ENCODE results near the gene KAT8. TPM values are rescaled to one million over a fixed set of nuclear protein-coding genes. Genes with fewer than 3 reads are reported as not detected.
A peak's percentile ranks its signal among the peaks of the same experiment; 100 is the strongest.

KAT8 gene
- total and polyA plus RNA-seq, 12 donors, result 51.9 to 107 (median 66.0) TPM

GRCh38 chr16:31147574-31147973 lies 30.1 kb downstream of the KAT8 start:
- H3K36me3 ChIP-seq, result no peaks in the 10 kb centered on the region
- H3K4me3 ChIP-seq, result no peak overlapping the region
- peaks cover 0 to 22% (median 3%) of the 10 kb centered on the region in 9 donors for H3K4me1 ChIP-seq
- intact Hi-C loops (cut with DNase I), result loop anchor here in 4 of 10 donors (10.0 kb wide), 2 partner anchors 153 to 163 kb away; partner anchors contain the start of gene HSD3B7 (in 2 of the 4)
- TF ChIP-seq CTCF (IDR thresholded peaks at IDR 0.05), result no peak
- H3K9me3 ChIP-seq, result no peaks in the 10 kb centered on the region
- no peak for ATAC-seq
- peaks cover 0 to 25% (median 13%) of the 10 kb centered on the region in 7 donors for H3K27me3 ChIP-seq
- DNase-seq, result no peak
- 92 to 93% methylated on average over 3 of the region's 3 CpGs for WGBS, 2 donors
- H3K27ac ChIP-seq, result no peak overlapping the region

DNA sequence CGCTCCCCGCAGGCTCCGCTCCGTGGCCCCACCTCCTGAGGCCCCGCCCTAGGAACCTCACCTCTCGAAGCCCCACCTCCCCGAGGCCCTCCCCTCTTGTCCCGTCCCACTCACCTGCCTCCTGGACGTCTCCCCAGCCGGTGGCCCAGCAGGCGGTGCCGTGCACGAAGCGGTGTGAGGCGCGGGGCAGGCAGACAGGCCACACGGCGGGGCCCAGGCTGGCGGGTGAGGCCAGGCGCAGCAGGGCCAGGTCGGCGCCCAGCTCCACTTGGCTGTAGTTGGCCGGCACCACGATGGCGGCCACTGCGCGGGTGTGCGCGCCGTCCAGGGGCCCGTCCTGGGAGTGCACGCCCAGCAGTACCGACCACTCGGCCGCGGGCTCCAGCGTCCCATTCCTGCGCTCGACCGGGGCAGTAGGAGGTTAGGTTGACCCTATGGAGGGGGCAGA lies 30.8 kb downstream of the KAT8 start:
- intact Hi-C loops (cut with DNase I), result loop anchor here in 4 of 10 donors (10.0 kb wide), 2 partner anchors 154 to 164 kb away; partner anchors contain the start of gene HSD3B7 (in 2 of the 4)
- 9 to 15% methylated on average over 40 of the region's 40 CpGs for whole genome bisulfite sequencing, 2 donors
- Histone ChIP-seq H3K4me3 (peak overlapping the region in 1 of 10 donors; percentile 11), H3K36me3 (no peaks in the 10 kb centered on the region), H3K27ac (no peak overlapping the region), H3K9me3 (no peaks in the 10 kb centered on the region), H3K4me1 (peaks cover 0 to 15% (median 0%) of the 10 kb centered on the region in 9 donors), H3K27me3 (peaks cover 0 to 25% (median 13%) of the 10 kb centered on the region in 7 donors)
- ATAC-seq (peak in 3 of 8 donors; percentile 18 to 20 (median 20)), DNase-seq (no peak)
- TF ChIP-seq CTCF (IDR thresholded peaks at IDR 0.05), result no peak

DNA sequence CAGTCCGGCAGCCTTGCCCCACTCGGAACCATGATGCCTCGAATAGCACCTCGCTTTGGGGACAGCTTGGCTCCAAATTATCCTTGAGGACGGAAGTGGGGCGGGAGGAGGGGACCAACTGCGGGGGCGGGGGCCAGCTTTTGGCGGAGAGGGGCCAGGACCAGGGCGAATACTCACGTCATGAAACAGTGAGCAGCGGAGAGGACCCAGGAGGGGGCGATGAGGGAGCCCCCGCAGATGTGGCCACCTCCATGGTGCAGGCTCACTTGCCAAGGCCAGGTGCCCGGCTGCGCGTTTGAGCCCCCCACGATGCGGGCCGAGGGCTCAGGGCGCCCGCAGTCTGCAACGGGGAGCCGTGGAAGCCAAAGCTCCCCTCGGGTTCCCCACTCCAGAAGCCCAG lies 31.4 kb downstream of the KAT8 start:
- TF ChIP-seq CTCF (IDR thresholded peaks at IDR 0.05), result no peak
- Histone ChIP-seq H3K36me3 (no peaks in the 10 kb centered on the region), H3K27ac (peak overlapping the region in 1 of 10 donors; percentile 64), H3K4me3 (peak overlapping the region in 1 of 10 donors; percentile 16), H3K27me3 (peaks cover 0 to 25% (median 13%) of the 10 kb centered on the region in 7 donors), H3K4me1 (peaks cover 0 to 15% (median 0%) of the 10 kb centered on the region in 9 donors), H3K9me3 (no peaks in the 10 kb centered on the region)
- WGBS, 2 donors, result 72 to 77% methylated on average over 25 of the region's 25 CpGs
- ATAC-seq (no peak), DNase-seq (no peak)
- intact Hi-C loops (cut with DNase I), result loop anchor here in 4 of 10 donors (10.0 kb wide), 2 partner anchors 154 to 164 kb away; partner anchors contain the start of gene HSD3B7 (in 2 of the 4)

DNA sequence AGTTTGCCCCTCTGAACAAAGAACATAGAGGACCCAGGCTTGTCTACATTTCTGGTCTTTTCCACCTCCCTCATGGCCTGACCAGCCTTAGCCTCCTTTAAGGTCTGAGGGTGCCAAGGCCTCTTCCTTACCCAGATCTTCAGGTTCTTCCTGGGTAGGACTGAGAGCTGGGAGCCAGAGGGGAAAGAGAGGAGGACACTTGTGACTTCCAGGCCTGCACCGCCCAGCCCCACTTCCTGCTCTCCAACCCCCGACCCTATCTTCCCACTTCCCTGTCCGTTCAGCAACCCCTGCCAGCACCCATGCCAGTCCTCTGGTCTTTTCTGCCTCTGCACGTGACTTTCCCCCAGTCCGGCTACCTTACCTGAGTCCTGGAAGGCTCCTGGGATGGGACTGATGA lies 31.9 kb downstream of the KAT8 start:
- H3K4me3 ChIP-seq, result peak overlapping the region in 1 of 10 donors; percentile 16
- DNase-seq, result no peak
- no peak for TF ChIP-seq CTCF (IDR thresholded peaks at IDR 0.05)
- peaks cover 0 to 25% (median 13%) of the 10 kb centered on the region in 7 donors for H3K27me3 ChIP-seq
- H3K9me3 ChIP-seq, result no peaks in the 10 kb centered on the region
- intact Hi-C loops (cut with DNase I), result loop anchor here in 4 of 10 donors (10.0 kb wide), 2 partner anchors 155 to 165 kb away; partner anchors contain the start of gene HSD3B7 (in 2 of the 4)
- 61 to 74% methylated on average over 5 of the region's 5 CpGs for WGBS, 2 donors
- H3K27ac ChIP-seq, result peak overlapping the region in 1 of 10 donors; percentile 64
- ATAC-seq, result peak in 6 of 8 donors; percentile 28 to 54 (median 43)
- no peaks in the 10 kb centered on the region for H3K36me3 ChIP-seq
- peaks cover 0 to 15% (median 0%) of the 10 kb centered on the region in 9 donors for H3K4me1 ChIP-seq

All from heart right ventricle (tissue), 16 donors.